T47D (cell line): Measurements from ENCODE around the gene SRGN.
A peak's percentile ranks its signal among the peaks of the same experiment; 100 is the strongest.

ENCODE experiments used
- DNase-seq, 2 experiments: peaks; one replicate each; pipeline versions ENCODE4 v3.0.0 to v3.0.0-alpha.2; 2011 to 2012; ENCODE audit warnings: low read depth in 1 of 2, low spot score in 1 of 2
- JUND ChIP-seq: IDR thresholded peaks from 2 replicates; pipeline ENCODE4 v1.6.1; 2012; ENCODE audit warnings: low read depth
- in situ Hi-C: cut with HindIII; loops from 2 replicates; pipeline ENCODE4 v1.10.0; 2016; ENCODE audit warnings: low sequenced_read_pairs, low pct_unique_long_range_greater_than_20kb

The SRGN gene

GRCh38 chr10:69088471-69088769 lies 517 bp downstream of the SRGN start:
- no peak for DNase-seq
- in situ Hi-C loops, result no loop called here
- TF ChIP-seq JUND, result no peak

GRCh38 chr10:69088801-69089501 lies 1.0 kb downstream of the SRGN start:
- in situ Hi-C loops, result no loop called here
- no peak for DNase-seq
- no peak for TF ChIP-seq JUND

GRCh38 chr10:69089638-69090599 lies 2.0 kb downstream of the SRGN start:
- DNase-seq, result no peak
- no peak for TF ChIP-seq JUND
- in situ Hi-C loops, result no loop called here

GRCh38 chr10:69090685-69091084 lies 2.8 kb downstream of the SRGN start:
- TF ChIP-seq JUND, result no peak
- in situ Hi-C loops, result no loop called here
- no peak for DNase-seq

GRCh38 chr10:69091143-69091651 lies 3.3 kb downstream of the SRGN start:
- in situ Hi-C loops, result no loop called here

GRCh38 chr10:69092959-69093850 lies 5.3 kb downstream of the SRGN start:
- no peak for TF ChIP-seq JUND
- peak; percentile 78 to 94 for DNase-seq
- in situ Hi-C loops, result no loop called here

More at GRCh38 chr10:69091143-69091651, 3.3 kb downstream of the SRGN start:
- no peak for TF ChIP-seq JUND
- DNase-seq, result no peak

GRCh38 chr10:69093933-69094332 lies 6.0 kb downstream of the SRGN start:
- no peak for TF ChIP-seq JUND
- in situ Hi-C loops, result no loop called here

GRCh38 chr10:69096045-69096444 lies 8.1 kb downstream of the SRGN start:
- in situ Hi-C loops, result no loop called here
- no peak for TF ChIP-seq JUND

More at GRCh38 chr10:69093933-69094332, 6.0 kb downstream of the SRGN start:
- DNase-seq, result peak in 1 of 2 experiments; percentile 76

GRCh38 chr10:69097729-69098128 lies 9.8 kb downstream of the SRGN start:
- in situ Hi-C loops, result no loop called here
- DNase-seq, result no peak
- TF ChIP-seq JUND, result no peak

More at GRCh38 chr10:69096045-69096444, 8.1 kb downstream of the SRGN start:
- DNase-seq, result no peak

GRCh38 chr10:69100136-69100872 lies 12.4 kb downstream of the SRGN start:
- no peak for DNase-seq
- no peak for TF ChIP-seq JUND
- in situ Hi-C loops, result no loop called here

- no peak for DNase-seq
These were observed 13.7 kb downstream of the SRGN start for GRCh38 chr10:69101451-69102095.

GRCh38 chr10:69102440-69102839 lies 14.5 kb downstream of the SRGN start:
- no peak for DNase-seq
- no peak for TF ChIP-seq JUND
- in situ Hi-C loops, result no loop called here

More at GRCh38 chr10:69101451-69102095, 13.7 kb downstream of the SRGN start:
- in situ Hi-C loops, result no loop called here
- TF ChIP-seq JUND, result no peak
